A549 (cell line): ENCODE measurements around the gene MYADML2. TPM values are rescaled to one million over a fixed set of nuclear protein-coding genes. Genes with fewer than 3 reads are reported as not detected.
A peak's percentile ranks its signal among the peaks of the same experiment; 100 is the strongest.

Experiments
- ATAC-seq, 2 experiments: fragments of 200-7000 bp in 1 of 2; fragments of >200 bp in 1 of 2; cut with Nextera tagmentation in 1 of 2; cut with Tn5 transposase in 1 of 2; 3 replicates each; pipeline versions ENCODE4 v1.8.0 to v1.9.1; 2018 to 2020; ENCODE audit warnings: mild to moderate bottlenecking in 1 of 2, moderate library complexity in 1 of 2
- CTCF ChIA-PET: fragments of 300-600 bp; sonication (Branson Sonifier 250); formaldehyde crosslinking; extraction: SDS; loops from one replicate; lab custom pipeline; 2021; ENCODE audit warnings: antibody characterized with exemption, inconsistent platforms; lab: Yijun Ruan, JAX
- POLR2A ChIA-PET: fragments of 350-600 bp; formaldehyde crosslinking; extraction: SDS; loops from one replicate; lab custom pipeline; 2021; ENCODE audit warnings: antibody characterized with exemption, inconsistent platforms; lab: Yijun Ruan, JAX
- DNase-seq, 2 experiments: peaks; one replicate each; pipeline versions ENCODE4 v3.0.0 to v3.0.0-alpha.2; 2011 to 2016; ENCODE audit warnings: low read depth in 1 of 2, low spot score in 1 of 2
- FAIRE-seq: peaks from 2 replicates; lab custom pipeline; 2011; peaks lifted over from hg19 to GRCh38; lab: Jason Lieb, UNC
- H3K27ac ChIP-seq, 2 experiments: fragments of >200 bp; sonication (Bioruptor Twin); formaldehyde crosslinking; 3 replicates each; pipeline ENCODE4 v1.5.1; 2016 to 2017
- H3K4me1 ChIP-seq: fragments of >200 bp; sonication (Bioruptor Twin); formaldehyde crosslinking; 3 replicates; pipeline ENCODE4 v1.6.1; 2016
- H3K4me2 ChIP-seq: fragments of >200 bp; sonication (Bioruptor Twin); formaldehyde crosslinking; 3 replicates; pipeline ENCODE4 v1.6.1; 2016
- H3K4me3 ChIP-seq: fragments of >200 bp; sonication (Bioruptor Twin); formaldehyde crosslinking; 3 replicates; pipeline ENCODE4 v1.5.1; 2016
- H3K9me3 ChIP-seq: fragments of >200 bp; sonication (Bioruptor Twin); formaldehyde crosslinking; 3 replicates; pipeline ENCODE4 v1.6.1; 2016
- EHF ChIP-seq: fragments of 250-450 bp; sonication (Bioruptor Pico); IDR thresholded peaks from 2 replicates; pipeline ENCODE4 v1.5.0; 2020; ENCODE audit warnings: mild to moderate bottlenecking
- FOSB ChIP-seq: fragments of 250-450 bp; sonication (Bioruptor Pico); IDR thresholded peaks from 2 replicates; pipeline ENCODE4 v1.5.0; 2020; ENCODE audit warnings: mild to moderate bottlenecking, moderate library complexity
- FOXS1 ChIP-seq: fragments of 250-450 bp; sonication (Bioruptor Pico); IDR thresholded peaks from 2 replicates; pipeline ENCODE4 v1.5.0; 2020; ENCODE audit warnings: mild to moderate bottlenecking, moderate library complexity
- HEYL ChIP-seq: fragments of 250-450 bp; sonication (Bioruptor Pico); IDR thresholded peaks from 2 replicates; pipeline ENCODE4 v1.8.0; 2021; ENCODE audit warnings: mild to moderate bottlenecking, moderate library complexity
- JUN ChIP-seq, 2 experiments: fragments of >200 bp; sonication (Bioruptor Twin); formaldehyde crosslinking; IDR thresholded peaks; 2 replicates in 1 of 2; 3 replicates in 1 of 2; pipeline ENCODE4 v1.6.1; 2016 to 2017
- MAZ ChIP-seq: fragments of 150-350 bp; IDR thresholded peaks from 2 replicates; pipeline ENCODE4 v1.6.1; 2014; ENCODE audit warnings: antibody characterized with exemption, low read depth, low read length, borderline replicate concordance
- NPAS2 ChIP-seq: fragments of 250-450 bp; sonication (Bioruptor Pico); IDR thresholded peaks from 2 replicates; pipeline ENCODE4 v1.8.0; 2022; ENCODE audit warnings: mild to moderate bottlenecking, moderate library complexity, borderline replicate concordance
- PHF8 ChIP-seq: fragments of 200-600 bp; sonication (generic); IDR thresholded peaks from 2 replicates; pipeline ENCODE4 v1.6.1; 2016; ENCODE audit warnings: low read depth, mild to moderate bottlenecking, antibody characterized with exemption, moderate library complexity, borderline replicate concordance
- RCOR1 ChIP-seq: fragments of 150-350 bp; IDR thresholded peaks from 2 replicates; pipeline ENCODE4 v1.6.1; 2014; ENCODE audit warnings: antibody characterized with exemption, low read length, low read depth
- RNF2 ChIP-seq: fragments of 200-600 bp; sonication (generic); IDR thresholded peaks from 2 replicates; pipeline ENCODE4 v1.6.1; 2016; ENCODE audit warnings: low read depth, mild to moderate bottlenecking, antibody characterized with exemption, moderate library complexity, borderline replicate concordance
- SMC3 ChIP-seq: fragments of >200 bp; sonication (Bioruptor Twin); formaldehyde crosslinking; IDR thresholded peaks from 3 replicates; pipeline ENCODE4 v1.6.1; 2018; ENCODE audit warnings: inconsistent platforms
- SREBF2 ChIP-seq: fragments of 450-650 bp; IDR thresholded peaks from 2 replicates; pipeline ENCODE4 v1.6.1; 2014; ENCODE audit warnings: mild to moderate bottlenecking, moderate library complexity
- TFCP2L1 ChIP-seq: fragments of 250-450 bp; sonication (Bioruptor Pico); IDR thresholded peaks from 2 replicates; pipeline ENCODE4 v1.5.0; 2021; ENCODE audit warnings: mild to moderate bottlenecking
- ZC3H11A ChIP-seq: fragments of 450-650 bp; IDR thresholded peaks from 2 replicates; pipeline ENCODE4 v1.6.1; 2014; ENCODE audit warnings: antibody characterized with exemption, mild to moderate bottlenecking
- ZFP36 ChIP-seq: fragments of 450-650 bp; IDR thresholded peaks from 2 replicates; pipeline ENCODE4 v1.6.1; 2014; ENCODE audit warnings: borderline replicate concordance; ENCODE audit not compliant: partially characterized antibody
- ZSCAN20 ChIP-seq: fragments of 250-450 bp; sonication (Bioruptor Pico); IDR thresholded peaks from 2 replicates; pipeline ENCODE4 v1.8.0; 2022; ENCODE audit warnings: mild to moderate bottlenecking, moderate library complexity
- WGBS: methylation state at CpG from one replicate; pipeline ENCODE4 v1.1.6; 2017; ENCODE audit errors: missing lambda C conversion rate; 5-methylcytosine and 5-hydroxymethylcytosine counted together
- polyA plus RNA-seq, 4 experiments: library from polyadenylated mRNA; depleted of rRNA in 3 of 4; stranded (reverse); fragments of >200 nt; fragmentation: RNase III in 1 of 4; extraction: RNeasy Plus Mini Kit Qiagen cat#74134 plus additional on column Dnase treatment in 1 of 4; gene quantifications; 2 replicates in 3 of 4; 3 replicates in 1 of 4; pipeline ENCODE4 v1.2.3, GENCODE V29; 2011 to 2017
- TF ChIP-seq, protein P1 (sequence below): fragments of >200 bp; sonication (Bioruptor Twin); formaldehyde crosslinking; IDR thresholded peaks from 3 replicates; pipeline ENCODE4 v1.5.1; 2016
- TF ChIP-seq, protein P2 (sequence below): IDR thresholded peaks from 2 replicates; pipeline ENCODE4 v1.6.1; 2012
- TF ChIP-seq, protein P3 (sequence below): IDR thresholded peaks from 2 replicates; pipeline ENCODE4 v1.6.1; 2012; ENCODE audit warnings: low read depth, borderline replicate concordance
- TF ChIP-seq, protein P4 (sequence below): IDR thresholded peaks from 2 replicates; pipeline ENCODE4 v1.6.1; 2012

Gene MYADML2
- polyA plus RNA-seq, 2 of the 4 experiments (the other 2 are of a cell fraction) = not detected

DNA sequence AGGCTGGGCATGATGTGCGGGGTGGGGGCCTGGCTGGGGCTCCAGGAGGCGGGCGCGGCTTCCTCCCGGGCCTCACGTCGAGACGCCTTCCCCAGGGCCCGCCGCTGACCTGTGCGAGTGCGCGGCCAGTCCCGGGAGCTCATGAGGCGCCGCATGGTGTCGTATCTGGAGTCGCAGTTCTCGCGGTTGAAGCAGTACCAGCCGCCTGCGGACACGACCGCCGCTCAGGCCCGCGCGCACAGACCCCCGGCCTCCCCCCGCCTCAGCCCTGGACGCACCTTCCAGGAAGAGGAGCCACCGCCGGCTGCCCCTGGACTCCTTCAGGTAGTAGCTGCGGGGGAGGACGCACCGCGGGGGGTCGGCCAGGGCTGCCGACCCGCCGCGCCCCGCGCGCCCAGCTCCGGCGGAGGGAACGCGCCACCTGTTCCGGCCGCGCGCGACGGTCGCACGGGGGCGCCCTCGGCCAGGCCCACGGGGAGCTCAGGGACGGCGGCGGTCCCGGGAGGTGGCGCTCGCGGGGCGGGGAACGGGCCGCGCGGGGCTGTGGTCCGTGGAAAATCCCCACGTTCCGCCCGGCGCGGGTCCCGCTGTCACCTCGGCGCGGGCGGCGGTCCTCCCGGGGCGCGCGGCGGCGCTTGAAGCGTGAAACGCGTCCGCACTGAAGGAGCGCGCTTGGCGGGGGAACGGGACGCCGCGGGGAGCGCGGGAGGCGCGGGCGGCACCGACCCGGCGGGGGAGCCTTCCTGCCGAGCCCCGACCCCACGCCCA, 12.5 kb upstream of the MYADML2 start (continued):
- no peak for TF ChIP-seq NPAS2 (CRISPR knock-in tag)
- TF ChIP-seq RNF2 = no peak
- no peak for TF ChIP-seq SREBF2
- no peak for TF ChIP-seq HEYL
- TF ChIP-seq, protein P1, sequence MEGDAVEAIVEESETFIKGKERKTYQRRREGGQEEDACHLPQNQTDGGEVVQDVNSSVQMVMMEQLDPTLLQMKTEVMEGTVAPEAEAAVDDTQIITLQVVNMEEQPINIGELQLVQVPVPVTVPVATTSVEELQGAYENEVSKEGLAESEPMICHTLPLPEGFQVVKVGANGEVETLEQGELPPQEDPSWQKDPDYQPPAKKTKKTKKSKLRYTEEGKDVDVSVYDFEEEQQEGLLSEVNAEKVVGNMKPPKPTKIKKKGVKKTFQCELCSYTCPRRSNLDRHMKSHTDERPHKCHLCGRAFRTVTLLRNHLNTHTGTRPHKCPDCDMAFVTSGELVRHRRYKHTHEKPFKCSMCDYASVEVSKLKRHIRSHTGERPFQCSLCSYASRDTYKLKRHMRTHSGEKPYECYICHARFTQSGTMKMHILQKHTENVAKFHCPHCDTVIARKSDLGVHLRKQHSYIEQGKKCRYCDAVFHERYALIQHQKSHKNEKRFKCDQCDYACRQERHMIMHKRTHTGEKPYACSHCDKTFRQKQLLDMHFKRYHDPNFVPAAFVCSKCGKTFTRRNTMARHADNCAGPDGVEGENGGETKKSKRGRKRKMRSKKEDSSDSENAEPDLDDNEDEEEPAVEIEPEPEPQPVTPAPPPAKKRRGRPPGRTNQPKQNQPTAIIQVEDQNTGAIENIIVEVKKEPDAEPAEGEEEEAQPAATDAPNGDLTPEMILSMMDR = peak; percentile 100
- TF ChIP-seq SMC3 = peak; percentile 100
- no peak for TF ChIP-seq MAZ
- TF ChIP-seq JUN (IDR thresholded peaks at IDR 0.05) = 0 out of 5 replicates have a peak, but pooled peaks of 1 of the 2 experiments have one; percentile 47
- TF ChIP-seq, protein P2, sequence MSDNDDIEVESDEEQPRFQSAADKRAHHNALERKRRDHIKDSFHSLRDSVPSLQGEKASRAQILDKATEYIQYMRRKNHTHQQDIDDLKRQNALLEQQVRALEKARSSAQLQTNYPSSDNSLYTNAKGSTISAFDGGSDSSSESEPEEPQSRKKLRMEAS = peak; percentile 80; the same call in 1 of the 2 replicates
- TF ChIP-seq ZFP36 = no peak
- peak; percentile 6; the same call in 1 of the 2 replicates for TF ChIP-seq PHF8
- no peak for TF ChIP-seq FOSB (CRISPR knock-in tag)
- TF ChIP-seq RCOR1 = no peak
- no peak for TF ChIP-seq FOXS1 (CRISPR knock-in tag)

DNA sequence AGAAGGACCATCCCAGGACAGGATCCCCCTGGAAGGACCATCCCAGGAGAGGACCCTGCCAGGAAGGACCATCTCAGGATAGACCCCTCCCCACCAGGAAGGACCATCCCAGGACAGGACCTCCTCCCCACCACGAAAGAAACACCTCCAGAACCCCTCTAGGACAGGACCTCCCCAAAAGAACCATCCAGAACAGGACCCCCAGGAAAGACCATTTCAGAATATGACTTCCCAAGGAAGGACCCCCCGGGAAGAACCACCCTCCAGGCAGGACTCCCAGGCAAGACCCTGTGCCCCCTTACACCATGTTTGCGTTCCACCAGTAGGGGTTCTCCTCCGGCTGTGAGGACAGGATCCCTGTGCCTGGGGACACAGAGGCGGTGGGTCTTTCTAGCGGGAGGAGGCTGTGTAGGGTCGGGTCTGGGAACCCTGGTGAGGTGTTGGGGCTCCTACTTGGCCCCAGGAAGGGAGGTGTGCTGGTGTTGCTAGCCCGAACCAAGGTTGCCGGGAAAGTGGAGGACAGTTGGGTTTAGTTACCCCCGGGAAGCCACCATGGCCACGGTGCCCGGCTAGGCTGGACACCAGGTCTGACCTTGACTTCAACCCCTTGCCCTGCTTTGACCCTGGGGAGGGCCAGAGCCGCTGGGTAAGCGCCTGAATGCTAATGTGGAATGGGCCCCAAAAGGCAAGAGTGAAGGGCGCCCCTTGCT, 11.8 kb upstream of the MYADML2 start:
- CTCF ChIA-PET = interaction anchor here (0.6 to 17.3 kb wide), 57 partner anchors 9 to 601 kb away, joined by 3 to 794 read pairs (median 5); partner anchors contain the start of genes ASPSCR1, CENPX, DCXR and DUS1L
- no peak for ATAC-seq
- H3K4me3 ChIP-seq = peak overlapping the region; percentile 52; the same call in 1 of the 3 replicates

More for the DNA sequence above, 11.8 kb upstream of the MYADML2 start:
- no peak for FAIRE-seq
- no peaks in the 10 kb centered on the region; the same call in 2 of the 3 replicates for H3K9me3 ChIP-seq
- peaks cover 19% of the 10 kb centered on the region; the same call in 1 of the 3 replicates for H3K4me1 ChIP-seq
- no peak for DNase-seq
- POLR2A ChIA-PET = interaction anchor here (0.9 to 2.2 kb wide), 6 partner anchors 18 to 71 kb away, joined by 3 to 8 read pairs (median 4); partner anchors contain the start of genes ASPSCR1, CENPX and LRRC45
- 62% methylated on average over 15 of the region's 15 CpGs for WGBS
- H3K4me2 ChIP-seq = peak overlapping the region; percentile 94
- peak overlapping the region; percentile 60 to 89; a peak in 4 of 6 replicates for H3K27ac ChIP-seq
- TF ChIP-seq EHF (CRISPR knock-in tag) (no peak), MAZ (no peak), ZSCAN20 (CRISPR knock-in tag) (no peak), ZC3H11A (no peak), TFCP2L1 (no peak)
- TF ChIP-seq, protein P3, sequence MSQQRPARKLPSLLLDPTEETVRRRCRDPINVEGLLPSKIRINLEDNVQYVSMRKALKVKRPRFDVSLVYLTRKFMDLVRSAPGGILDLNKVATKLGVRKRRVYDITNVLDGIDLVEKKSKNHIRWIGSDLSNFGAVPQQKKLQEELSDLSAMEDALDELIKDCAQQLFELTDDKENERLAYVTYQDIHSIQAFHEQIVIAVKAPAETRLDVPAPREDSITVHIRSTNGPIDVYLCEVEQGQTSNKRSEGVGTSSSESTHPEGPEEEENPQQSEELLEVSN = no peak
- TF ChIP-seq, protein P4, sequence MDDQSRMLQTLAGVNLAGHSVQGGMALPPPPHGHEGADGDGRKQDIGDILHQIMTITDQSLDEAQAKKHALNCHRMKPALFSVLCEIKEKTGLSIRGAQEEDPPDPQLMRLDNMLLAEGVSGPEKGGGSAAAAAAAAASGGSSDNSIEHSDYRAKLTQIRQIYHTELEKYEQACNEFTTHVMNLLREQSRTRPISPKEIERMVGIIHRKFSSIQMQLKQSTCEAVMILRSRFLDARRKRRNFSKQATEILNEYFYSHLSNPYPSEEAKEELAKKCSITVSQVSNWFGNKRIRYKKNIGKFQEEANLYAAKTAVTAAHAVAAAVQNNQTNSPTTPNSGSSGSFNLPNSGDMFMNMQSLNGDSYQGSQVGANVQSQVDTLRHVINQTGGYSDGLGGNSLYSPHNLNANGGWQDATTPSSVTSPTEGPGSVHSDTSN = no peak
